ENCODE results near the gene HSD11B2.
"Not testable (repeated sequence)": the region's sequence is repeated elsewhere in the genome, so short reads cannot be mapped to it uniquely, and the experiment has no call there.

HSD11B2 gene

DNA sequence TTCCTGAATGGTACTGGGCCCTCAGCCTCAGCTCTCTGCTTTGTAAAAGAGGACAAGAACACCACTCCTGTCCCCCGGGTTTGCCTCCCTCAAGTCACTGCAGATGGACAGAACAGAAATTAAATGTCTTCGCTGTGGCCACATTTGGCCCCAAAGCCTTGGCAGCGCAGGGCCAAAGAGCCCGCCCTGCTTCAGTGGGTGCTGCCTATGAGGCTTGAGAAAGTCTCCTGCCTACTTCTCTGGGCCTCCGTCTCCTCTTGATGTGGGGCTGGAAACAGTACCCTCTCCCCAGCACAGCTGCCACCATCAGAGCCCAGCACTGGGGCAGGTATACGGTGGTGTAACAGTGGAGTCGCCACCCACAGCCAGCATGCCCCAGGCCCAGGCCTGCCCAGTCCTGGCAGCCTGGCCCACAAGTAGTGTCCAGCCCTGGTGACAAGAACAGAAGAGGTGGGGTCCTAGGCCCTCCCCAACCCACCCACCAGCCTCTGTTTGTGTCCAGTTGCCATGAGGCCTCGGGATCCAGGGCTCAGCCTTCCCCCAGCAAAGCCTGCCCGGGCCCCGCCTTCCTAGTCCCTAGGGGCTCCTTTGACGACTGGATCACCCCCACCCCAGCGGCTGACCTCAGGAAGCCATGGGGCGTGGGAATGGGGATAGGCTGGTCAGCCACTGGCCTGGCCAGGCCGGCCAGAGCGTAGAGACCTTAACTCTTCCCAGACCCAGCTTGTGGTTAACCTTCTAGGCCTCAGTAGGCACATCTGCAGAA is 33.7 kb upstream of the HSD11B2 start:
- DNase-seq: no peak

DNA sequence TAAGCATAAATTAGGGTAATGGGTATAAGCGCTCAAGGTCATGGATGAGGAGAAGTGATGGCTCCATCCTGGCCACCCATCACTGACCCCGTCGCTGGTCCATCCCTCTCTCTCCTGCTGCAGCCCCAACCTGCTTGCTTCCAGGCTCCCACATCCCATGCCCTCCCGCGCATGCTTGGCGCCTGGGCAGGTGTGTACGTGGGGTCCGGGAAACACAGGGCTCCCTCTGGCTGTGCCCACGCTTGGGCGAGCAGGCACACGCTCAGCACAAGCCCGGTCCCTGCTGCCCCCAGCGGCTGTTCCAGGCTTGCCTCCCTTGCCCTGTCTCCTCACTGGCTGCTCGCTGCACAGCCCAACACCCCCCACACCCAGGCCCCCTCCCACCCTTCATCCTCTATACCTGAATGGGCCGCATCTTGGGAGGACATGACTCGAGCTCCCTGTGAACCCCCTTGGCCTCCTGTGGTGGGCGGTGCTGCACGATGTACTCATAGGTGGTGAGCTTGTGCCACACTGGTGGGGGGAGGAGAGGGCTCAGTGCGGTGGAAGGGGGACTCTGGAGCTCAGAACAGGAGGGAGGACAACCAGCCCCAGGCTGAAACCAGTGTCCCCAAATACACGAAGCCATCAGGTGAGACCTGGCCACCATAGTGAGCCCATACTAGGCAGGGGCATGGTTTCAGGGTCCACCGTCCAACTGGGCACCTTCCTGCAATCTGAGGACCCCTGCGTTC is 32.9 kb upstream of the HSD11B2 start:
- peak; percentile 49 for DNase-seq

DNA sequence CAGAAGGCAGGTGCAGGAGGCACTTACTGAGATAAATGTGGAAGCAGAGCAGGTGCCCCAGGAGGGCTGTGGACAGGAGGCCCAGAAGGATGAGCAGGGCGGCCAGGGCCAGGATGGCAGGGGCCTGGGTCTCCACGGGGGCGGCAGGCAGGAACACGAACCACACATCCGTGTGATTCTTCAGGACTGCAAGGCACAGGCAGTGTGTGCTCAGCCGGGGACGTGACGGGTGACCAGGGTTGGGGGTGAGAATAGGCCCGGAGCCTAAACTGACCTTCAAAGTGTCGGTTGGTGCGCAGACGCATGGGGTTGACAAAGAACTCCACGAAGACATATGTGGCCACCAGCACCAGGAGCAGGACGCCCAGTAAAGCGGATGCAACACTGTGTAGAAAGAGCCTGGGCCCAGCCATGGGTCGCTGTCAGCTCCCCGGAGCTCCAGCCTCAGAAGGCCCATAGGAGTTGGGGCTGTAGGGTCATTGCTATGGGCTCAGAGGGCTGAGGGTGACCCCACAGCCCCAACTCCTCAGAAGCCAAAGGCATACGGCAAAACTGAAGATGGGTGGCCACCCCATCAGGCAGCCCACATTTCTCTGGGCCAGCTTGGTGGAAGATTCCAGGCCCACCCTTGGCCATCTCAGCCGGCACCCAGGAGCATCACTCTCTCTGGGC is 32.2 kb upstream of the HSD11B2 start:
- no peak for DNase-seq

DNA sequence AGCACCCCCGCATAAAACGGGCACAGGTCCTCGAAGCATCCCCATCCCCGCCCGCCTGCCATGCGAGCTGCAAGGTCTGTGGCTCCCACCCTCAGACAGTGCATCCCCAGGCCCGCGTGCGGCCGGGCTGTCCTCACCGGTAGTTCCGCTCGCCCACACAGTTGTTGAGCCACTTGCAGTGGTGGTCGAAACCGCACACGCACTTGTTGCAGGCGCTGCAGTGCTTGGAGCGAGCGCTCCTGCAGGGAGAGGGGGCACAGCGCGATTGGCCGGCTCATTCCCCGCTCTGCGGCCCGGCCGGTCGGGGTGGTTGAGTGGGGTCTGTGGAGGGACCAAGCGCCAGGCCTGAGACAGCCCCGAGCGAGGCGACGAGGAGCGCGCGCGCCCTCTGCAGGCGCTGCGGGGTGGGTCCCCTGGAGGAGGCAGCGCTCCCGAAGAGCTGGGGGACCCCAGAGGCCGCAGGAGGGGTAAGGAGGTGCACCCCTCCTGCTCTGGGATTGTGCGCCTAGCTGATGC is 31.6 kb upstream of the HSD11B2 start:
- no peak for DNase-seq

DNA sequence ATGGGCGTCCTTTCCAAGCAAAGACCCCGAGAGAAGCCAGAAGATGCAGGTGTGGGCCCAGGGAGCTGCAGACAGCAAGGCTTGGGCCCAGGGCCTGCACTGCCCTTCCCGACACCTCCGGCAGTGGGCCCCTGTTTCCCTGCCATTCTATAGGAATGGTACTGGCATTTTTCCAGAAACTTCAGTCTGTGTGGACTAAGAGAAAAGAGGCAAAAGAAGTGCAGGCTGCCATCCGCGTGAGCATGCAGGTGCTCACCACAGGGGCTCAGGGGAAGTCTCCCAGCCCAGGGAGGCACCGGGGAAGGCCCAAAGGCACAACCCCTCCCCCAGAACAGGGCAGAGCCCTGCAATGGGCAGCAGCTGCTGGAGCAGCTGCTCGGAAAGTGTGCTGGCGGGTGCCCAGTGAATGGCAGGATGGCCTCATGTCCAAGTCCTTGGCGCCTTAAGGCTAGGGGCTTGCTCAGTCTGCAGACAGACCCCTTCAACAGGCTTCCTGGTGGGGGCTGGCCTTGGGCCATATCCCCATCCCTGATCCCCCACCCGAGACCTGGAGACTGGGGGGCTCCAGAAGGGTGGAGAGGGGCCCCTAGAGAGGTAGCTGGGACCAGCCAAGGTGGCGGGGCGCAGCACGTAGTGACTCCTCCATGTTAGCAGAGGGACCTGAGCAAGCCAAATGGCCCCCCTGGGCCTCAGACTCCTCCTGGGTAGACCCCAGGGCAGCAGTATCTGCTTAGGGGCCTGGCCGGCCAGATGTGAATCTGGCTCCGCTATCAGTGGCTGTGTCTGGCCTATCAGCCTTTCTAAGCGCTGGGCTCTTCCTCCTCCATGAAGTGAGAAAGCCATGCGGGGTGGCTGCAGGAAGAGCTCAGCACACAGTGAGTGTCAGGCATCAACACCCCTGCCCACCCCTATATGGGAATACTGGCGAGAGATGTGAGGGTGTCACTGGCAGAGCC is 30.9 kb upstream of the HSD11B2 start:
- DNase-seq: peak; percentile 53

DNA sequence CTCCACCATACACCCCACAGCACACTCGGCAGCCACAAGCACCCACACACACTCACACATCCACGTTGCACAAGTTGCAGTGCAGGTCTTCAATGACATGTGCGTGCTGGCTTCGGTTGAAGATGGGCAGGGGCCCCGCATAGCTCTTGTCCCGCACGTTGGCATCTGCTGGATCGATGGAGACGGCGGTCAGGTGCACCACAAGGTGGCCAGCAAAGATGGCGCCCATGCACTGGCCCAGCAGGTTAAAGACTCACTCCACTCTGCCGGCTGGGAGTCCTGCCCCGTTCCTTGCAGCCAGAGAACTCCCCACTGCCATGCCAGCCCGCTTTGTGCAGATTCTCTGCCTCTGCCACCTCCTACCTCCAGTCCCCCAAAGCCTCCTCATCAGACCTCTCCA is 30.0 kb upstream of the HSD11B2 start:
- no peak for DNase-seq

DNA sequence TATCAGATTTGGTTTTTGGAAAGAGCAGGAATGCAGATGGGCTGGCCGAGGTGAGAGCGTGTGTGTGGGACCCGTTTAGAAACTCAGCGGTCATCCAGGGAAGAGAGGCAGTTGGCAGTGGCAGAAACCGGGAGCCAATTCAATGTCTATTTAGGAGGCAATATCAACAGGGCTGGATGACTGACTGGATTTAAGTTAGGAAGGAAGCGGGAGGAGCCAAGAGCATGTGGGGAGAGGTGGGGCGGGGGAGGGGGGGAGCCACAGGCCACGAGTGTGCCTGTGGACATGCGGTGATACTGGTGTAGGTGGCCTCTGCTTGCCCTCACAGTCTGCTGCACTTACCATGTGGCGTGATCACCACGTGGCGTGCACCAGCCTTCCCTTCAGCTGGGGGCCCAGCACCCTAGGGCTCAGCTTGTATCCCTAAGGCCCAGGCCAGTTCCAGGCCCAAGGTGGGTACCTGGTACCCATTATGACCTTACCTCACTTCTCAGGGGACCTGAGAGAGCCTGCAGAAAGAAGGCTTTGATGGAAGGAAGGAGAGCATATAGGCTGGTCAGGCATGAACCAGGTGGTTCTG is 26.9 kb upstream of the HSD11B2 start:
- no peak for DNase-seq

DNA sequence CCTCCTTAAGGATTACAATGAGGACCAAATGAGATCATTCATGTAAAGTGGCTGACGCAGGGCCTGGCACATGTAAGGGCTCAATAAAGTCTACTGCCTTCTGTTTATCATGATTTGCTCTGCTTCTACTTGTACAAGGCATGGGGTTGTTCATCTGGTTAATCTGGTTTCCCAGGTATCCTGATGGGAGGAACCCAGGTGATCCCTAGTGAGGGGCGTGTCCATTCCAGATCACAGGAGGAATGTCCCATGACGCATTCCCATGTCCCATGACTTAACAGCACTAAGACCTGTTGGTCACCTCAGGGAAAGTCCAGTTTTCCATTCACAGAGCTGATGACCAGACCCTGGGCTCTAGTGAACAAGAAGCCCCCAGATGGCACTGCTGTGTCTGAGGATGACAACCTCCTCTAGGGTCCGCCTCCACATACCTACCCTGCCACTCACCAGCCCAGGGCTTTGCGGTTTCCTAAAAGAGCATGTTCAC is 26.1 kb upstream of the HSD11B2 start:
- DNase-seq: no peak

DNA sequence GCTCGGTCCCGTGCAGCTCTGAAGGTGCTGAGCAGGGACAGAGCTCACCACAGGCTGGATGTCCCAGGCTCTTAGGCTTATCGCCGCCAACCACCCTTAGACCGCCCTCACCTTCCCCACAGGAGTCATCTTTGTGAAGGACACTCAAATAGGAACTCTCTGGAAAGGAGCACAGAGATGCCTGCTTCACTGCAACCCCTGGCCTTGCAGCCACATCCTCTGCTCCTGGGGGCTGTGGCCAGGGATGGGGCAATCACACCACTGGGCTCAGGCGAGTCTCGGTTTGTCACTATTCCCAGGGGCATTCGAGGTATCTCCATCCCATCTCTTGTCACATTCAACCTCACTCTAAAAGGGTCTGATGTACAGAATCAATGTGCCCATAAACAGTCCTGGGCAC is 25.6 kb upstream of the HSD11B2 start:
- DNase-seq: no peak

DNA sequence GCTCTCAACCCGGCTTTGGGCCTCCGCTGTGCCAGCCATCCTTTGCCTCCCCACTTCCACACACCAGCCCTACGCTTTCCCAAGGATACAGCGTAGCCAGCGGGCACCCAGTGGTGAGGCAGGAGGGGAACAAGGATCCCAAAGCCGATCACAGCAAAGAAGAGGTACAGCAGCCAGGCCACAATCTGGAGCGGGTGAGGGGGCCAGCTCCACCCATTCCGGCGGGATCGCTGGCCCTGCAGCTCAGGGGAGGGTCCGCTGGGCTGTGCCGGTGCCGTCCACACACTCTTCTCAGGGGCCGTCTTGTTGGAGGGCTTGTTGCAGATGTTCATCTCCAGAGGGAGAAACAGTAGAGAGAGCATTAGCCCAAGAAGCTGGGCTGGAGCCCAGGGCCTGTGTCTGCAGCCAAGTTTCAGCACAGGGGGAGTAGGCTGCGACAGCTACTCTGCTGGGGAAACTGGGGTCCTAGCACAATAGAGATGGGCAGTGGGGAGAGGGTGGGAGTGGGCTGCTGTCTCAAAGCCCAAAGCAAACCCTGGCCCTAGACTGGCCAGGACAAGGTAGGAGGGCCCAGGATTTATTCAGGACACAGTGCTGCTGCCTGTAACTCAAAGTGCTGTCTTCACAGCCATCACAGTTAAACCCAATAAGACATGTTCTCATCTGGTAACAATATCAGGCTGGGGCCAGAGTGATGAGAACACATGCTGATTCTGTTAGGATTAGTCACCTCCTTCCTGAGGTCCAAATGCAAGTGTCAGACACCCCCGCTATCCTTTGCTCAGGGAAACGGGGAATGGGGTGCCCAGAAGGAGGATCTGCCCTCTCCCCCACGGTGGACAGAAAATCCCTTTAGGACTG is 24.6 kb upstream of the HSD11B2 start:
- no peak for DNase-seq

DNA sequence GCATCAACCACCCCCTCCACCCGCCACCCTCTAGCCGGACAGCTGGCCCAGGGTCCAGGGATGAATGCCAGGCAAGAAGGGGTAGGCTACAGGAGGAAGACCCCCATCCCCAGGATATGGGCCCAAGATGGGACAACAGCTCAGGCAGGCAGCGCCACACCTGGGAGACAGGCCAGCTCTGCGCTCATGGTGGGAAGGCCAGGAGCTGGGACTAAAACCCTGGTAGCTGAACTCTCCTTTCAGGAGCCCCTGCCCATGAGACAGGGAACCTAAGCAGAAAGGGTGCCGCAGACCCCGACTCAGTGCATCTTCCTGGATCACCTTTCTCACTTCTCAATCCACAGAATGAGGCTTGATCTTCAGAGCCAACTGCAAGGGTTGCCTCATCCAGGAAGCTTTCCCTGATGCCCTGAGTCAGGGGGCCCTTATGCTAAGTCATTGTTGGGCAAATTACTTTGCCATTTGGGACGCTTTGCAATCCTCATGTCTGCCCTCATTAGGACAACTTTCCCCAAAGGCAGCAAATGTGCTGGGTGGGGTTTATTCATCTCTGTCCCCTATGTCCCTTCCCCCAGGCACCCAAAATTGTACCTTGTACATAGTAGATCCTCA is 23.6 kb upstream of the HSD11B2 start:
- no peak for DNase-seq

DNA sequence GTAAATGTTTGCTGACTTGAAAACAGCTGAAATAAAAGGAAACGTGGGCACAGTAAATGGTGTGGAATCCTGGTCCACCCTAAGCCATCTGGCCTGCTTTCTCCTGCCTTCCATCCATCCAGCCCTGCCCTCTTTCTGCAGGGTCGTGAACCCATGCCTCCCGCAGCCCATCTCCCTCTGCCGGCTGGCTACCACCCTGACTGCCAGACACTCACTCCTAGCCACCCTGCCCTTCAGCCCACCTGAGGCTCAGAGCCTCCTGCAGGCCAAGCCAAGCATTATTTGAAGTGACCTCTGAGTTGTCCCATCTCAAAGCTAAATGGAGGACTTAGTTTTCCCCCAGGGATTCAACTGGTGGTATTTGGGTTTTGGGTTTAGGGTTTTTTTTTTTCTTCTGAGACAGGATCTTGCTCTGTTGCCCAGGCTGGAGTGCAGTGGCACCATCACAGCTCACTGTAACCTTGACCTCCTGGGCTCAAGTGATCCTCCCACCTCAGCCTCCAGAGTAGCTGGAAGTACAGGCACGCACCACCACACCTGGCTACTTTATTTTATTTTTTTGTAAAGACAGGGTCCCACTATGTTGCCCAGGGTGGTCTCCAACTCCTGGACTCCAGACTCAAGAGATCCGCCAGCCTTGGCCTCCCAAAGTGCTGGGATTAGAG is 23.0 kb upstream of the HSD11B2 start:
- no peak for DNase-seq

DNA sequence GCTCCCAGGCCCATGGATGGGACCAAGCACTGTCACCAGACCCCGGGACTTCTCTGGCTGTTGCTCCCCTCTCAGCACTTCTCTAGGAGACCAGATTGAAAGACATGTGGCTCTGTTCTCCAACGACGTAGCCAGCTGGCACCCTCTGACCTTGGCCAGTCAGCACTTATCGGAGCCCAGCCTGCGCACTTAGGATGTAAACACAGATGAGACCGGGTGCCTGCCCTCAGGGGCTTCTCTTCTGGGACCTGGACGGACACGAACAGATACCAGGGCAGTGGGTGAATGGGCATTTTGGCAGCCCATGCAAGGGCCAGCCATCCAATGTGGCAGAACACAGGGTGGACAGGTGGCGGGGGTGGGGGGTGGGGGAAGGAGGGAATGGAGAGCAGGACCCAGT is 21.3 kb upstream of the HSD11B2 start:
- DNase-seq: no peak

DNA sequence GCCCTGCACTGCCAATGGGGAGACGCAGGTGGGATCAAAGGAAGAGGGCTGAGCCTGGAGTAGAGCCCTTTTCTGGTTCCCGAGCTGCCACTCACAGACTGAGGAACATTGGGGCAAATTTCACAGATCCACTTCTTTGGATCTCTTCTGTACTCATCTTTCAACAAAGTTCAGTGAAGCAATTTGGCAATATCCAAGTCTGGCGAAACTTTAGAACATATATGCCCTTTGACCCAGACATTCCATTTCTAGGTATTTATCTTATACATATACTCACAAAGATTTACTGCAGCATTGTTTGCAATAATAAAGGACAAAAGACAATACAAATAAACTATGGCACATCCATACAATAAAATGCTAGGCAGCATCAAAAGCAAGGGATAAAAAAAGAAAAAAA is 19.6 kb upstream of the HSD11B2 start:
- no peak for DNase-seq

DNA sequence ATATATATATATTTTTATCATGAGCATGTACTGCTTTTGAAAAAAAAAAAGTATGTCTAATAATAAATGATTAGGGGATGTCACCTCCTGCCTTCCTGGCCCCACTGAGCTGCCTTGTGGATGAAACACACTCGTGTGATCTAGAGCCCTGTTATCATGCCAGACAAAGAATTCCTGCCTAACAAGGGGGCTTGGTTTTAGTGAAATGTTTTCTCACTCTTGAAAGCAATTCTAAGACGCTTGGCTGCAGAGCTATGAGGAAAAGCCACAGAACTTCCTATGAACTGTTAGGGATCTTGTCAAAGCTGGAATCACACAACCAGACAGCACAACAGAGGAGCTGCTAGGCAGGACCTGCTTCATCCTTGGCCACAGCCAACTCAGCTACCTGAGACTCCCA is 18.6 kb upstream of the HSD11B2 start:
- no peak for DNase-seq

DNA sequence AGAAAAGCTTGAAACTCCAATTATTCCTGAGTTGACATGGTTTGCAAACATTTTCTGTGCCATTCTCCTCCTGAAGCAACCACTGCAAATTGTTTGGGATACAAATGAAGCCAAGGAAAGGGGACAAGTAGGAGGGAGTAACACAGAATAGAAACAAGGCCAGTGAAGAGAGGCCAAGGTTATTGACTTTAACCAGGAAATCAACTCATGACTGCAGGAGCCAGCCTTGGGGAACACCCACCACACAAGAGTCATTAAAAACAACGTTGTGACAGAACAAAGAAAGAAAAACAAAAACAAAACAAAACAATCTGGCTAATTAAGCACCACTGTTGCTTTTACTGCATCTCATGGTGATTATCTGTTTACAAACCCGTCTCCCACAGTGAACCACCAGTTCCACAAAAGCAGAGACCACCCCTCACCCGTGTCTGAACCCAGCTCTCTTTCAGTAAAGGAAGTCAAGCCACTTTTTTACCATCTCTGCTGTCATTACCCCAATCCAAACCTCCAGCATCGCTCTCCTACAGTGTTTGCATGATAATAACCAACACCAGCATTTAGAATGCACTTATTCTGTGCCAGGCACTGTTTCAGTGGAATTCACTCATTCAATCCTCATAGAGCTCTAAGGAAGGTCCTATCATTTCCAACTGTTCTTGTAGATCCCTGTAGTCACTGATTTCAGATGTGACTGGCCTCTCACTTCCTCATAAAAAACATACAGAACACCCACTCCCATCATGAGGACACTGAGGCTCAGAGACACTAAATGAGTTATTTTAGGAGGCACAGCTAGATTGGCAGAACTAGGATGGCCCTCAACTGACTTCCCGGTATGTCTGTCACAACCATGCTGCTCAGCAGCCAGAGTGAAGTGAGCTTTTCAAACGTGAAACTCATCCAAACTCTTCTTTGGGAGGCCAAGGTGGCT is 16.7 kb upstream of the HSD11B2 start:
- no peak for DNase-seq

DNA sequence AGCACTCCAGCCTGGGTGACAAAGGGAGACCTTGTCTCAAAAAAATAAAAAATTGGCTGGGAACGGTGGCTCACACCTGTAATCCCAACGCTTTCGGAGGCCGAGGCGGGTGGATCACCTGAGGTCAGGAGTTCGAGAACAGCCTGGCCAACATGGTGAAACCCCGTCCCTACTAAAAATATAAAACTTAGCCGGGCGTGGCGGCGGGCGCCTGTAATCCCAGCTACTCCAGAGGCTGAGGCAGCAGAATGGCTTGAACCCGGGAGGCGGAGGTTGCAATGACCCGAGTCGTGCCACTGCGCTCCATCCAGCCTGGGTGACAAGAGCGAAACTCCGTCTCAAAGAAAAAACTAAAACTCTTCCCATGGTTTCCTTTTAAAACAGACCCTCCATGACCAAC is 15.5 kb upstream of the HSD11B2 start:
- DNase-seq: not testable (repeated sequence)

DNA sequence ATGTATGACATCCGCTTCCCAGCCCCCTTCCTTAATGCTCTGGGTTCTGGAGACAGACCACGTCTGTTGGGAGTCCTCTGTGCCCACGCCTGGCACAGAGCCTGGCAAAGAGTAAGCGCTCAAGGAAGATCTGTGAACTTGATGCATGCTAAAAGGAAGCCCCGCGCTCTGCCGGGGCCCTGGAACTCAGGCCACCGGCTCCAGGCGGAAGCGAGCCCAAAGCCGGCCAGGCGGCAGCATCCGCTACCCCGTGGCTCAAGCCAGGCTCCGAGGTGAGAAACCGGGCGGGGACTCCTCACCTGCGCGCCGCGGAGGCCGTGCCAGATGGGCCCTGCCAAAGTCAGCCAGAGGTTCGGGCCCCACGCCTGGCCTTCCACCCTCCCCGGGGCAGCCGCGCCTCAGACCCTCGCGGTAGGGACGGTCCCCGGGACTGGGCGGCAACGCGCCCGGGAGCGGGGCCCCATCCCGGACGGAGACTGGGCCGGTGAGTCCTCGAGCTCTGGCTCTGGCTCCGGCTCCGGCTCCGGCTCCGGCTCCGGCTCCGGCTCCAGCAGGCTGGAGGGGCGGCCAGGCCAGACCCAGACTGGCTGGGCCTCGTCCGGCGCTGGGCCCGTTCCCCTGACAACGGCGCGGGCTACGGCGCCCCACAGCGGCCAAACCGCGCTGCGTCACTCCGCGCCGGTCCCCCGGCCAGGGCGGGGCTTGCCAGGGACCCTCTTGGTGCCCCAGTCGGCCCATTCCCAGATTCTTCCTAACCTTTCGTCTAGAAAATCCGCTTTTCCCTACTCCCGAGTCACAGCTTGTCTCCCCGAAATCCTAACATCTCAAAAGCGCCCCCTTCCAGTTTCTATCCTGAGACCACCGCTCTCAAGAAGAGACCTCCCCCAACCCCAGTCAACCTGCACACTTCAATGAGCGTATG is 14.8 kb upstream of the HSD11B2 start, which contains the start of gene ZDHHC1:
Gene ZDHHC1, minus strand, starts transcription at position 606 of the 922 bp plus-strand sequence. CDS start 8,702 bp downstream, outside the sequence.
- DNase-seq: no peak
